Hepatocyte (in vitro differentiated cells): Measurements from ENCODE around the gene TRMT2A.

ENCODE experiments used
- EZH2 ChIP-seq: fragments of 200-600 bp; sonication (generic); IDR thresholded peaks from 2 replicates; pipeline ENCODE4 v1.6.1; 2016; ENCODE audit warnings: antibody characterized with exemption, mild to moderate bottlenecking, borderline replicate concordance
- EZH2phosphoT487 ChIP-seq: fragments of 200-600 bp; sonication (generic); IDR thresholded peaks from one replicate; pipeline ENCODE4 v1.6.1; 2018; ENCODE audit warnings: antibody characterized with exemption, mild to moderate bottlenecking, low read depth, moderate library complexity; ENCODE audit not compliant: unreplicated experiment, severe bottlenecking
- TF ChIP-seq, protein P1 (sequence below): fragments of 200-600 bp; sonication (generic); IDR thresholded peaks from 2 replicates; pipeline ENCODE4 v1.5.1; 2016; ENCODE audit warnings: antibody characterized with exemption, mild to moderate bottlenecking; ENCODE audit not compliant: poor library complexity

DNA sequence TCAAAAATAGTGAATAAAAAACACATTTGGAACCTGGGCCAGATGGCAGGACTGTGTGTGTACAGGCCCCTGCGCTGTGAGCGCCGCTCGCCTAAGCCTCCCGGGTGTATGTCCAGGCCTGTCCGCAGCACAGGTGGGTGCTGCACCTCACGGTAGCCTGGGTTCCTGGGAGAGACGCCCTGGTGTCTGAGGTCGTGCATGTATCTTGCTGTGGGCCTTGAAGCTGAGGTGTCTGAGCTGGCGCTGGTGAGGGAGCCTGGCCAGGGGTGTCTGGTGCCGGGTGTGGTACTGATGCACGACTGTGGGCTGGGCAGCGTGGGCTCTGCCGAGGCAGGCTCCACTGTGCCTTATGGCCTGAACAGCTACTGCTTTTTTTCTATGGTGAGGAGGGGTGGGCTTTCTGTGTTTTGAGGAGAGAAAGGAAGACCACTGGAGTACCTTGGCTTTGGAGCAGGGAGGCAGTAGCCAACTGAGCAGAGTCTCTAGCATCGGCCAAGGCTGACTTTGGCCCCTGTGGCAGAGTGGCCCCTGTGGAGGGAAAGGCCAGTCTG lies 10.4 kb upstream of the TRMT2A start:
- TF ChIP-seq EZH2 (no peak), EZH2phosphoT487 (no peak)
- TF ChIP-seq, protein P1, sequence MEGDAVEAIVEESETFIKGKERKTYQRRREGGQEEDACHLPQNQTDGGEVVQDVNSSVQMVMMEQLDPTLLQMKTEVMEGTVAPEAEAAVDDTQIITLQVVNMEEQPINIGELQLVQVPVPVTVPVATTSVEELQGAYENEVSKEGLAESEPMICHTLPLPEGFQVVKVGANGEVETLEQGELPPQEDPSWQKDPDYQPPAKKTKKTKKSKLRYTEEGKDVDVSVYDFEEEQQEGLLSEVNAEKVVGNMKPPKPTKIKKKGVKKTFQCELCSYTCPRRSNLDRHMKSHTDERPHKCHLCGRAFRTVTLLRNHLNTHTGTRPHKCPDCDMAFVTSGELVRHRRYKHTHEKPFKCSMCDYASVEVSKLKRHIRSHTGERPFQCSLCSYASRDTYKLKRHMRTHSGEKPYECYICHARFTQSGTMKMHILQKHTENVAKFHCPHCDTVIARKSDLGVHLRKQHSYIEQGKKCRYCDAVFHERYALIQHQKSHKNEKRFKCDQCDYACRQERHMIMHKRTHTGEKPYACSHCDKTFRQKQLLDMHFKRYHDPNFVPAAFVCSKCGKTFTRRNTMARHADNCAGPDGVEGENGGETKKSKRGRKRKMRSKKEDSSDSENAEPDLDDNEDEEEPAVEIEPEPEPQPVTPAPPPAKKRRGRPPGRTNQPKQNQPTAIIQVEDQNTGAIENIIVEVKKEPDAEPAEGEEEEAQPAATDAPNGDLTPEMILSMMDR, result no peak
